B cell (primary cell): Measurements from ENCODE around the gene BRD1.

ENCODE experiments used
- CTCF ChIP-seq: fragments of 200-600 bp; IDR thresholded peaks from one replicate; pipeline ENCODE4 v1.8.0; 2022; ENCODE audit warnings: antibody characterized with exemption, mild to moderate bottlenecking
- EZH2 ChIP-seq: IDR thresholded peaks from 2 replicates; pipeline ENCODE4 v1.6.1; 2012; ENCODE audit warnings: borderline replicate concordance, low read depth, mild to moderate bottlenecking, moderate library complexity, low read length; ENCODE audit not compliant: insufficient read depth, poor library complexity, severe bottlenecking

- TF ChIP-seq CTCF (no peak), EZH2 (no peak)
Observed at GRCh38 chr22:49775867-49776511, 51.7 kb downstream of the BRD1 start.
